Stimulated activated CD4-positive, alpha-beta T cell treated with anti-CD3 and anti-CD28 coated beads, Interleukin-1b, Interleukin-23, amount 100 ng/mL, for 1 hour (primary cell): Measurements from ENCODE around the gene PFKFB4.

Source experiments
- DNase-seq, 2 donors: peaks; one replicate each; pipeline ENCODE4 v3.0.0-alpha.2; 2020; ENCODE audit warnings: low read depth in 2 of 2

Gene PFKFB4

GRCh38 chr3:48584836-48585235 lies 28.2 kb upstream of the PFKFB4 start:
- DNase-seq: no peak

GRCh38 chr3:48581621-48582481 lies 25.2 kb upstream of the PFKFB4 start:
- DNase-seq: no peak

DNA sequence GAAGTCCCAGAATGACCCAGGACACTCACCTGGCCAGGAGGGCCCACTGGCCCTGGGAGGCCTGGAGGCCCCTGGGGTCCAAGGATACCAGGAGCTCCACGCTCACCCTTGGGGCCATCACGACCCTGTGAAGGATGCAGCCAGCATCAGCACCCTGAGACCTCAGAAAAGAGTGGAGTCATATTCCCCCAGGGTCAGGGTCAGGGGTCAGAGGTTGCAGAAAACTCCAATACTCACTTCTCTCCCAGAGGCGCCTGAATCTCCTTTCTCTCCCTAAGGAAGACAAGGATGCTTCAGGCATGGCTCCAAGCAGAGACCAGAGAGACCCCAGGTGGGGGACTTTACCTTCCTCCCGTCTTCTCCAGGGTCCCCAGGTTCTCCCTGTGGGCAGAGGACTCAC lies 20.0 kb upstream of the PFKFB4 start:
- no peak for DNase-seq

GRCh38 chr3:48575366-48575765 lies 18.8 kb upstream of the PFKFB4 start:
- no peak for DNase-seq

DNA sequence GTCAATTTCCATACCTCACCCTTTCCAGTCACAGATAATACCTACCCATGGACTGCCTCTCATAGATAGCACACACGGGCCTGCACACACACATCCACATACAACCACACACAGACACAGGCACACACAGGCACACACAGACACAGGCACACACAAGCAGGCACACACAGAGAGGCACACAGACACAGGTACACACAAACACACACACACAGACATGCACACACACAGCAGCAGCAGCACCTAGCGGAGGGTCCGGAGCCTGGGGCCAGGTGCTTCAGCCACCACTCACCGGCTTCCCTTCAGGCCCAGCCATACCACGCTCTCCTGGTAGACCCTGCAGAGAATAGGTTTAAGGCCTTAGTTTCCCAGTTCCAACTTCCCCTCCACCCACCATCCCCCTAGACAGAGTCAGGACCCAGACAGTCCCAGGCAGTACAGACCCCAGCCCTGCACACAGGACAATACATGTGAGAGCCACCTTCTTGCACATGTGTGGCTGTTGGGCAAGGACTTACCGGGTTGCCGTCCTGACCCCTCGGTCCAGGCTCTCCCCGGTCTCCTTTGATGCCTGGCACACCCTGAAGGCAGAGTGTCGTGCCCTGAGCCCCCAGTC lies 17.5 kb upstream of the PFKFB4 start:
- DNase-seq: no peak

DNA sequence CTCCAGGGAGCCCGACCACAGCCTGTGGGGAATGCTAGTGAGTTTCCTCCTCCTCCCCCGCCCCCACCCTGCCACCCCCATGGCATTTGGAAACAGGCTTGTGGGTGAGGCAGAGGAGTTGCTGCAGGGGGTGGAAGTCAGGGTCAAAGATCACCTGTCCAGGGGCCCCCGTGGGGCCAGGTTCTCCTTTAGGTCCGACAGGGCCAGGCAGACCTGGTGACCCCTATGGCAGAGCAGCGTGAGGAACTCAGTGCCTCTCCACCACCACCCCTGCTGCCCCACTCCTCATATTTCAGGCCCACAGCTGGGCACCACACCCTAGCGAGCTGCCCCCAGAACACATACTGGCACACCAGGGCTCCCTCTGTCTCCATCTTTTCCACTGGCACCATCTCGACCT lies 15.9 kb upstream of the PFKFB4 start:
- DNase-seq: no peak

GRCh38 chr3:48571938-48572337 lies 15.3 kb upstream of the PFKFB4 start:
- DNase-seq: no peak

DNA sequence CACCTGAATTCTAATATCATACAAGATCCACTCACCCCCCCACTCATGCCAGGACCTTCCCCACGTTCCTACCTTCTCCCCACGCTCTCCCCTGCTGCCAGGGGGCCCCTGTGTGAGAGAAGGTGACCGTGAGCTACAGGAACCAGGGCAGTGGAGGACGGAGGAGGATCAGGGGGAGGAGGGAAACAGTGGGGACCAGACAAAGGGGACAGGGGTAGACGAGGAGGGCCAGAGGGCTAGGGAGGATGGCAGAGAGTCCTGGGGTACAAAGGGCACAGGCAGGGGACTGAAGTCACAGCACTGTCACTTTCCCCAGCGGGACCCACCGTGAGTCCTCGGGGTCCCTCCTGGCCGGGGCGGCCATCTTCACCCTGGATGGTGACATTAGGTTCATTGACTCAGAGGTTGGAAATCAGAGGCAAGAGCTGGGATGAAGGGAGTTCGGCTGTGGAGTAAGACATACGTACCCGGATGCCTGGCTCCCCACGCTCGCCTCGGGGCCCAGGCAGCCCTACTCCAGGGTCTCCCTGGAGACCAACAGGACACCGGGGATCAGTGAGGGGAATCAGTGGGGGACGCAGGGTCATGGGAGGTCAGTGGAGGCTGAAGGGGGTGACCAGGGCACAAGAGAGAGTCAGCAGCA lies 13.3 kb upstream of the PFKFB4 start:
- DNase-seq: no peak

- DNase-seq: no peak
These were observed 12.8 kb upstream of the PFKFB4 start for GRCh38 chr3:48569400-48569799.

DNA sequence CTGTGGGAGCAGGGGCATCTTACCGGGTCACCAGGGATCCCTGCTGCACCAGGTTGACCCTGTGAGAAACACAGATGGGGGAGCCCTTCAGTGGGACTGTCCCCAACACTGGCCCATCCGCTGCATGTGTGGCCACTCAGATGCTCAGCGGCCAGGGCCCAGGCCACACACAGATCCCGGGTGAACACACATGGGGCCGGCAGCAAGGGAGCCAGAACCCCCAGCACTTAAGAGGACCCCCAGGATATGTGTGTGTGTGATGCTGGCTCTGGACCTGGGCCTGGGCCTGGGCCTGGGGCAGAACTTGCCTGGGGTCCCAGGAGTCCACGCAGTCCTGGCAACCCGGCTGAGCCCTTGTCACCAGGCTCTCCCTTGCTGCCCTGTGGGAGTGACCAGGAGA lies 11.9 kb upstream of the PFKFB4 start:
- DNase-seq: no peak

GRCh38 chr3:48567500-48567899 lies 10.9 kb upstream of the PFKFB4 start:
- DNase-seq: no peak

- DNase-seq: no peak
These were observed 10.5 kb upstream of the PFKFB4 start for GRCh38 chr3:48567090-48567489.

GRCh38 chr3:48566401-48566760 lies 9.8 kb upstream of the PFKFB4 start:
- no peak for DNase-seq

DNA sequence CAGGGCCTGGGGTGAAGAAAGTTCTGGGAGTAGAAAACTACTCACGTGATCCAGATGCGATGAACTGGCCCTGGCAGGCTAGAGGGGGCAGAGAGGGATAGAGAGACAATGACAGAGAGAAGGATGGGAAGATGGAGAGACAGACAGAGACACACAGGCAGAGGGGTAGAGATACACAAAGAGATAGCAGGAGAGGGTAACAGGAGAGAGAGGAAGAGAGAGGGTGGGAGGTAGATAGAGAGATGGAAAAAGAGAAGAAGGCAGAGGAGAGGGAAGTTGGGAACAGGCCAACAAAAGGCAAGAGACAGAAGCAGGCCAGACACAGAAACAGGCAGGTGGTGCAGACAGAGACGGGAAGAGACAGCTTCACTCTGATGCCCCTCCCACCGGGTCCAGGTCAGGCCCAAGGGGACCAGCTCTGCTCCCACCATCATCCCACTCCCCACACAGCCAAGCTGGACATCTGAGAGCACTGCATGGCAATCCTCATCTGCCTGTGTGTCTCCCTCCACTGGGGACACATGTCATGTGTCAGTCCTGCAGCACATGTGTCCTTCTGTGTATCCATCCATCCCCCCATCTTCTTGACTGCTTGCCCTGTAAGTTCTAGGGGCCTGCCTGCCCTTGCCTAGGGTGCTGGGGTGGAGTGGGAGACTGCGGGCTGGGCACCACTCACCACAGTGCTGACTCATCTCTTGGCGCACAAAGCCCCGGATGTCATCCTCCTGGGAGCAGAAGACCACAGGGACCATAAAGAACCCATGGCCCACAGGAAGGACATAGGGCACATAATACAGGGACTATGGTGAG lies 9.2 kb upstream of the PFKFB4 start:
- no peak for DNase-seq

GRCh38 chr3:48565186-48565585 lies 8.6 kb upstream of the PFKFB4 start:
- no peak for DNase-seq

- DNase-seq: no peak
These were observed 8.1 kb upstream of the PFKFB4 start for GRCh38 chr3:48564667-48565066.

- DNase-seq: no peak
These were observed 7.4 kb upstream of the PFKFB4 start for GRCh38 chr3:48564022-48564421.

DNA sequence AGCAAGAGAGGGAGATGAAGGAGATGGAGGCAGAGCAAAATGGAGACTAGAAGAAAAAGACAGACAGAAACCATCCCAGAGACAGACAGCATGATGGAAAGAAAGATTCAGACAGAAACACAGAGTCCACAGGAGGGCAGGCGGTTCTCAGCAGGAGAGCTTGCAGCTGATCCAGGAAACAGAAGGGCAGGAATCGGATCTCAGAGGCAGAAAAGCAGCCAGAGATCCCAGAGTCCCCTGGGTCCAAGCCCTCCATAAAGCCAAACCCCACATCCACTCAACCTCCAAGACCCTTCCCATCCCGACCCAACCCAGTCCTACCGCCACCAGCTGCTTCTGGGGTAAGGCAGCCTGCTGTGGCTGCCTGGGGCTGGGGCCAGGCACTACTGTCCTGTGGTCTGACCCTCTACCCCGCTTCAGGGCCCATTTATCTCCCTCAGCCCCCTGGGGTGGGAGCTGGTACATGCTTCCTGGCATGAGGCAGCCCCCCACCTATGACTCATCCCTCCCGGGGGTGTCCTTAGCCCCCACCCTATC lies 6.8 kb upstream of the PFKFB4 start, which contains the start of gene UCN2:
UCN2 (minus strand) TSS at position 400 of the 537 bp plus-strand sequence. CDS start 657 bp downstream, outside the sequence.
- no peak for DNase-seq

DNA sequence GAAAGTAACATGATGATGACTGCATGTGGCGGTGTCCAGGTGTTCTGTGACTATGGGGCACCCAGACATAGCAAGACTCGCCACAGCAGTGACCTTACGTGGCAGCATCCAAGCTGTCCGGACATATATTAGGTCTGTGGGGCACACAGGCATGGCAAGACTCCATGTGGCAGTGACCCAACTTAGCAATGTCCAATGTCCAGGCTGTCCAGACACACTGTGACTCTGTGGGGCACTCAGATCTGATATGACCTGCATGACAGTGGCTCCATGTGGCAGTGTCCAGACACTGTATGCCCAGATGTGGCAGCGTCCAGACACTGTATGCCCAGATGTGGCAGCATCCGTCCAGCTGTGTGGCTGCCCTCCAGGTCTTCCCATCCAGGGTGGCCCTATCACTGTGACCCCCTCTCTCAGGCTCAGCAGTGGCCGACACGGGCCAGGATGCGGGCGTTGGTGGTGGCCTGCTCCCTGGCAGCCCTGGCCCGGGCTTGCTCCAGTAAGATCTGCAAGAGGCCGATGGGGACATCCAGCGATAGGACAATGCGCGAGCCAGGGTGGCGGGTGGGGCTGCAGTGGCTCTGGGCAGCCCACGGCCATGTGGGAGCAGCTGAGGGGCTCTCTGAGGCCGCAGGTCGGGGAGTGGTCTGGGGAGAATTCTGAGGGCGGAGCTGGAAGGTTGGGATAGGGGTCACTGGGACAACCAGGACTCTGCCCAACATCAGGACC lies 5.9 kb upstream of the PFKFB4 start:
- no peak for DNase-seq

- no peak for DNase-seq
These were observed 4.6 kb upstream of the PFKFB4 start for GRCh38 chr3:48561045-48561736.

GRCh38 chr3:48560648-48561018 lies 4.0 kb upstream of the PFKFB4 start:
- no peak for DNase-seq
